Measurements from ENCODE around the gene TCF7. TPM values are rescaled to one million over a fixed set of nuclear protein-coding genes. Genes with fewer than 3 reads are reported as not detected.

The TCF7 gene
- total RNA-seq, 4 donors from 2014 or later, result 2.6 to 6.2 (median 5.1) TPM

DNA sequence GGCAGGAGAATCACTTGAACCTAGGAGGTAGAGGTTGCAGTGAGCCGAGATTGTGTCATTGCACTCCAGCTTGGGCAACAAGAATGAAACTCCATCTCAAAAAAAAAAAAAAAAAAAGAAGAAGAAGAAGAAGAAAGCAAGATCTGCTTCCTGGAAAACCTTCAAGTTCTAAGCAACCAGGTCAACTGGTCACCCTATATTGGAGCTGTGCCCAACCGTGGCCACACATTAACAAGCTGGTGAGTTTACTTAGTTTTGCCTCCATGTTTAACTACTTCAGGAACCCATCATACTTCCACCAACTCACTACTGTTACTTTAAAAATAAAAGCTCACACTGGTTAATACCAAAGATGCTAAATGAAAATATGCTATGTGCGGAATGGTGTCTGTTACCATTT, 74.5 kb downstream of the TCF7 start:
- TF ChIP-seq, protein P1, sequence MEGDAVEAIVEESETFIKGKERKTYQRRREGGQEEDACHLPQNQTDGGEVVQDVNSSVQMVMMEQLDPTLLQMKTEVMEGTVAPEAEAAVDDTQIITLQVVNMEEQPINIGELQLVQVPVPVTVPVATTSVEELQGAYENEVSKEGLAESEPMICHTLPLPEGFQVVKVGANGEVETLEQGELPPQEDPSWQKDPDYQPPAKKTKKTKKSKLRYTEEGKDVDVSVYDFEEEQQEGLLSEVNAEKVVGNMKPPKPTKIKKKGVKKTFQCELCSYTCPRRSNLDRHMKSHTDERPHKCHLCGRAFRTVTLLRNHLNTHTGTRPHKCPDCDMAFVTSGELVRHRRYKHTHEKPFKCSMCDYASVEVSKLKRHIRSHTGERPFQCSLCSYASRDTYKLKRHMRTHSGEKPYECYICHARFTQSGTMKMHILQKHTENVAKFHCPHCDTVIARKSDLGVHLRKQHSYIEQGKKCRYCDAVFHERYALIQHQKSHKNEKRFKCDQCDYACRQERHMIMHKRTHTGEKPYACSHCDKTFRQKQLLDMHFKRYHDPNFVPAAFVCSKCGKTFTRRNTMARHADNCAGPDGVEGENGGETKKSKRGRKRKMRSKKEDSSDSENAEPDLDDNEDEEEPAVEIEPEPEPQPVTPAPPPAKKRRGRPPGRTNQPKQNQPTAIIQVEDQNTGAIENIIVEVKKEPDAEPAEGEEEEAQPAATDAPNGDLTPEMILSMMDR (IDR thresholded peaks at IDR 0.05), result no peak
- no peak for TF ChIP-seq POLR2A (IDR thresholded peaks at IDR 0.05)
- 93 to 95% methylated on average over 3 of the region's 3 CpGs for WGBS, 2 donors
- no peak for DNase-seq (ENCODE audit: low spot score in 2 of 2)
- intact Hi-C loops (cut with DNase I; ENCODE audit: low total_unique reads), result loop anchor here (10.0 kb wide), 1 partner anchor 396 kb away; no protein-coding TSS in a partner anchor
- no peak overlapping the region for H3K4me3 ChIP-seq (ENCODE audit: low read depth, poor library complexity, severe bottlenecking)

DNA sequence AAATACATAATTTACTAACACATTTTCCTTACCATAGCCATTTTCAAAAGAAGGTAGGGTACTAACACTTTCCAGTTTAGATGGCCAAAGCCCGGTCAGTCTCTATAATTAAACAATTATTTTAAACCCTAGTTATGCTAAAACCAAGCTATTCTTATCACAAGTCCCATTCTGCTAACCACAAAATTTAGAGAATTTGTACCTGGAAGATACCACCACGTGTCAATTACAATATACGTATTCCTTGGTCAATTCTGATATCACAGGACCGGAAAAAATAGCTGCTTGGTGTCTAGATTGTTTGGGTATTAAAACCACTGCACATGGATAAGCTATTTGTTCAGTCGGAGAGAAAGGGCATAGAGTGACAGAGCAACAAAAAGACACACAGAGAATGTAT, 81.2 kb downstream of the TCF7 start:
- intact Hi-C loops (cut with DNase I; ENCODE audit: low total_unique reads), result no loop called here
- DNase-seq (ENCODE audit: low spot score in 2 of 2), result no peak
- no peak for TF ChIP-seq POLR2A (IDR thresholded peaks at IDR 0.05)
- TF ChIP-seq, protein P1 (IDR thresholded peaks at IDR 0.05), result no peak
- WGBS, 2 donors, result 81 to 82% methylated on average over 5 of the region's 5 CpGs
- H3K4me3 ChIP-seq (ENCODE audit: low read depth, poor library complexity, severe bottlenecking), result no peak overlapping the region

Other genes with a start within 250 kb of the TCF7 start
- 10 to 100 TPM; 26.0 to 64.8 (median 35.4) TPM for gene C5orf15, start 146.1 kb upstream of the TCF7 start, total RNA-seq
- gene VDAC1, start 109.7 kb upstream of the TCF7 start, total RNA-seq, result 100 to 1,000 TPM; 113 to 159 (median 145) TPM
- gene SKP1, start 62.3 kb downstream of the TCF7 start, total RNA-seq, result 100 to 1,000 TPM; 229 to 275 (median 253) TPM
- 100 to 1,000 TPM; 174 to 293 (median 213) TPM for gene PPP2CA, start 111.4 kb downstream of the TCF7 start, total RNA-seq